ENCODE results near the gene FBXO47.

The FBXO47 gene

GRCh38 chr17:38899421-38899820, 67.8 kb downstream of the FBXO47 start:
- Histone ChIP-seq H3K36me3 (ENCODE audit: insufficient read depth, low read length) (peaks cover 26% of the 10 kb centered on the region), H3K79me2 (ENCODE audit: control insufficient read depth, insufficient read depth, low read length, unreplicated experiment) (peaks cover 40% of the 10 kb centered on the region), H3K27me3 (ENCODE audit: insufficient read depth, low read length) (no peaks in the 10 kb centered on the region), H2AFZ (ENCODE audit: low read length, unreplicated experiment) (no peak overlapping the region), H3K4me3 (ENCODE audit: low read depth, low read length) (no peak overlapping the region), H3K27ac (ENCODE audit: low read depth, low read length) (peak overlapping the region; percentile 22; the same call in 1 of the 2 replicates), H3K4me1 (ENCODE audit: control insufficient read depth, insufficient read depth, low read length, unreplicated experiment) (peaks cover 54% of the 10 kb centered on the region)

DNA sequence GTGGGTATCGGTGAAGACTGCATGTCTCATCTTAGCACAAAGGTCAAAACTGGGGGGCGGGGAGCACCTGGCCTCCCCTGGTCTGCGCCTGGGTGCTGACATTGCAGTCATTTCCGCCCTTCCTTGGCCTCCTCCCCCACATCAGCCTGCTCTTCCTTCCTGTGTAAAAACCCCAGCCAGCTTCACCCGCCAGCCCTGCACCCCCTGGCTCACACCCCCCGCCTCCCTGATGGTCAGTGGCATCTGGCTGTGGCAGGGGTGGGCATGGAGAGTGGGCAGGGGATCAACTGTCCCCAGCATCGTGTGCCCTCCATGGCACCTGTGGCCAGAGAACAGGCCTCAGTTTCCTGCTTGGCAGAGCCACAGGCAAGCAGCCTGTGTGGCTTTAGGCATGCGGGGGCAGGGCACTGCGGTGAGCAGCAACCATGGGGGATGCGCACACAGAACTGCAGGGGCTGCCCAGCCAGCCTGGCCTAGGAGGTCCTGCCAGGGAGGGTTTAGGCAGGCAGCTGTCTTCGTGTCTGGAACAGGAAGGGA, 68.3 kb downstream of the FBXO47 start:
- peaks cover 39% of the 10 kb centered on the region for H3K79me2 ChIP-seq (ENCODE audit: control insufficient read depth, insufficient read depth, low read length, unreplicated experiment)
- no peaks in the 10 kb centered on the region for H3K27me3 ChIP-seq (ENCODE audit: insufficient read depth, low read length)
- peaks cover 54% of the 10 kb centered on the region for H3K4me1 ChIP-seq (ENCODE audit: control insufficient read depth, insufficient read depth, low read length, unreplicated experiment)
- H2AFZ ChIP-seq (ENCODE audit: low read length, unreplicated experiment): no peak overlapping the region
- peaks cover 26% of the 10 kb centered on the region for H3K36me3 ChIP-seq (ENCODE audit: insufficient read depth, low read length)
- H3K4me3 ChIP-seq (ENCODE audit: low read depth, low read length): no peak overlapping the region
- H3K27ac ChIP-seq (ENCODE audit: low read depth, low read length): peak overlapping the region; percentile 22; the same call in 1 of the 2 replicates

GRCh38 chr17:38898291-38898679, 68.9 kb downstream of the FBXO47 start:
- no peaks in the 10 kb centered on the region for H3K27me3 ChIP-seq (ENCODE audit: insufficient read depth, low read length)
- no peak overlapping the region for H2AFZ ChIP-seq (ENCODE audit: low read length, unreplicated experiment)
- H3K4me3 ChIP-seq (ENCODE audit: low read depth, low read length): no peak overlapping the region
- H3K27ac ChIP-seq (ENCODE audit: low read depth, low read length): peak overlapping the region; percentile 39
- peaks cover 39% of the 10 kb centered on the region for H3K79me2 ChIP-seq (ENCODE audit: control insufficient read depth, insufficient read depth, low read length, unreplicated experiment)
- H3K4me1 ChIP-seq (ENCODE audit: control insufficient read depth, insufficient read depth, low read length, unreplicated experiment): peaks cover 54% of the 10 kb centered on the region
- H3K36me3 ChIP-seq (ENCODE audit: insufficient read depth, low read length): peaks cover 24% of the 10 kb centered on the region

DNA sequence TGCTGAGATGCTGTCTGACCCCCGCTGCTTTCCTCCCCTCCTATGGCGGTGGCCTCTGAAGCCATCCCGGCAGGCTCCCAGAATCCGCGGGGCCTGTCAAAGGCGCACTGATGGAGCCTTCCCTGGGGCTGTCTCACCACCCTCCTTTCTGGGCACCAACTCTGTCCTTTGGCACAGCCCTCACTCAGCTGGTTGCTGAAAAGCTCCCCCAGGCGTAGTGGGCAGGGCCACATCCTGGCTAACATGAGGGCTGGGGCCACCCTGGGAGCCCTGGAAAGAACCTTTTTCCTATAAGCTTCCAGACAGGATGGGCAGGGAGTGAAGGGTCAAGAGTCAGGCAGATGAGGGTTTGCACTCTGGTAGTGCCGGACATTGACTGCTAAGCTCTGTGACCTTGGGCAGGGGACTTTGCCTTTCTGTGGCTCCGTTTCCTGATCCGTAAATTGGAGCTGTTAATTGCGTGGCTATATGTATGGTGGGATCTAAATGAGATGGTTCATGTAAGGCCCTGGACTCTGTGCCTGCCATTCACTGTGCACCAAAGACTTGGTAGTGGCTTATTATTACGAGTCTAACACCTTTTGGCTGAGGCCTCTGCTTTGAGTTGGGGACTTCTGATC, 69.4 kb downstream of the FBXO47 start:
- peaks cover 24% of the 10 kb centered on the region; the same call in 1 of the 2 replicates for H3K36me3 ChIP-seq (ENCODE audit: insufficient read depth, low read length)

GRCh38 chr17:38897176-38897575, 70.0 kb downstream of the FBXO47 start:
- Histone ChIP-seq H2AFZ (ENCODE audit: low read length, unreplicated experiment) (no peak overlapping the region), H3K36me3 (ENCODE audit: insufficient read depth, low read length) (peaks cover 27% of the 10 kb centered on the region; the same call in 1 of the 2 replicates), H3K27me3 (ENCODE audit: insufficient read depth, low read length) (no peaks in the 10 kb centered on the region), H3K4me3 (ENCODE audit: low read depth, low read length) (no peak overlapping the region), H3K4me1 (ENCODE audit: control insufficient read depth, insufficient read depth, low read length, unreplicated experiment) (peaks cover 54% of the 10 kb centered on the region), H3K27ac (ENCODE audit: low read depth, low read length) (peak overlapping the region; percentile 39), H3K79me2 (ENCODE audit: control insufficient read depth, insufficient read depth, low read length, unreplicated experiment) (peaks cover 40% of the 10 kb centered on the region)

More for the DNA sequence above, 69.4 kb downstream of the FBXO47 start:
- Histone ChIP-seq H3K27me3 (ENCODE audit: insufficient read depth, low read length) (no peaks in the 10 kb centered on the region), H3K27ac (ENCODE audit: low read depth, low read length) (peak overlapping the region; percentile 39), H2AFZ (ENCODE audit: low read length, unreplicated experiment) (no peak overlapping the region), H3K4me1 (ENCODE audit: control insufficient read depth, insufficient read depth, low read length, unreplicated experiment) (peaks cover 54% of the 10 kb centered on the region), H3K4me3 (ENCODE audit: low read depth, low read length) (no peak overlapping the region), H3K79me2 (ENCODE audit: control insufficient read depth, insufficient read depth, low read length, unreplicated experiment) (peaks cover 39% of the 10 kb centered on the region)

- Histone ChIP-seq H3K27me3 (ENCODE audit: insufficient read depth, low read length) (no peaks in the 10 kb centered on the region), H3K27ac (ENCODE audit: low read depth, low read length) (peak overlapping the region; percentile 39), H3K4me3 (ENCODE audit: low read depth, low read length) (no peak overlapping the region), H3K79me2 (ENCODE audit: control insufficient read depth, insufficient read depth, low read length, unreplicated experiment) (peaks cover 39% of the 10 kb centered on the region), H3K4me1 (ENCODE audit: control insufficient read depth, insufficient read depth, low read length, unreplicated experiment) (peaks cover 53% of the 10 kb centered on the region), H3K36me3 (ENCODE audit: insufficient read depth, low read length) (peaks cover 27% of the 10 kb centered on the region; the same call in 1 of the 2 replicates), H2AFZ (ENCODE audit: low read length, unreplicated experiment) (no peak overlapping the region)
These were observed 70.8 kb downstream of the FBXO47 start for GRCh38 chr17:38896346-38896954.

DNA sequence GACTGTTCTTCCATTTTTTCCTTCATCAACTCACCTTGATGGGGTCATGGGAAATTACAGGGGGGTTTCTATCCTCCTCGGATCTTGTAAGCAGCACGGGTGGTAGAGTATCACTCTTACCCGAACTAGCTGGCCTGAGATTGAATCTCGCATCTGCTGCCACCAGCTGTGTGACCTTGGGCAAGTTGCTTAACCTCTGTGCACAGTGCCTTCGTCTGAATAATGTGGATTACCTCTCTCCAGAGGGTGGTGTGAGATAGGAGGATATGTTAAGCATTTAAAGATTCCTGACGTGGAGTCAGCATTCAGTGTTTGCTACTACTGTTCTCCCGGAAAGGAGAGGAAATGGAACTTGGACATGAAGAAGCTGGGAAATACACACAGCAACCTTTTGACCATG, 72.9 kb downstream of the FBXO47 start:
- Histone ChIP-seq H3K4me3 (ENCODE audit: low read depth, low read length) (no peak overlapping the region), H3K27ac (ENCODE audit: low read depth, low read length) (no peak overlapping the region), H3K4me1 (ENCODE audit: control insufficient read depth, insufficient read depth, low read length, unreplicated experiment) (peaks cover 37% of the 10 kb centered on the region), H3K36me3 (ENCODE audit: insufficient read depth, low read length) (peaks cover 27% of the 10 kb centered on the region; the same call in 1 of the 2 replicates), H3K27me3 (ENCODE audit: insufficient read depth, low read length) (no peaks in the 10 kb centered on the region), H3K79me2 (ENCODE audit: control insufficient read depth, insufficient read depth, low read length, unreplicated experiment) (peaks cover 53% of the 10 kb centered on the region), H2AFZ (ENCODE audit: low read length, unreplicated experiment) (no peak overlapping the region)

GRCh38 chr17:38893607-38894006, 73.6 kb downstream of the FBXO47 start:
- Histone ChIP-seq H2AFZ (ENCODE audit: low read length, unreplicated experiment) (no peak overlapping the region), H3K27ac (ENCODE audit: low read depth, low read length) (no peak overlapping the region), H3K27me3 (ENCODE audit: insufficient read depth, low read length) (no peaks in the 10 kb centered on the region), H3K36me3 (ENCODE audit: insufficient read depth, low read length) (peaks cover 31% of the 10 kb centered on the region; the same call in 1 of the 2 replicates), H3K4me1 (ENCODE audit: control insufficient read depth, insufficient read depth, low read length, unreplicated experiment) (peaks cover 30% of the 10 kb centered on the region), H3K4me3 (ENCODE audit: low read depth, low read length) (no peak overlapping the region), H3K79me2 (ENCODE audit: control insufficient read depth, insufficient read depth, low read length, unreplicated experiment) (peaks cover 60% of the 10 kb centered on the region)

DNA sequence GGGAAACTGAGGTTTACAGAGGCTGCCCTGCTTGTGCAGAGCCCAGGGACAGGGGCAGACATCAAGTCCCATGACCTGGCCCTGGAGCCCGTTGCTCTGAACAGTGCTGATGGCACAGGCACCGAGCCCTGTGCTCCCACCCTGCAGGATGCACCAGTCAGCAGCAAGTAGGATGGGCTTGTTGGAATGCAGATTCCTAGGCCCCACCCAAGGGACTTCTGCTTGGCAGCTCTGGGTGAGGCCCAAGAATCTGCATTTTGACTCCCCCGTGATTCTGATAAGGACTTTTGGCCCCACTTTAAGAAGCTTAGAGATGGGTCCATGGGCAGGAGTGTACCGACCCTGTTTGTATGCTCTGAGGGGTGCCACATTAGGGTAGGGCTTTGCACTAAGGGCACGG, 74.1 kb downstream of the FBXO47 start:
- no peak overlapping the region for H2AFZ ChIP-seq (ENCODE audit: low read length, unreplicated experiment)
- peaks cover 63% of the 10 kb centered on the region for H3K79me2 ChIP-seq (ENCODE audit: control insufficient read depth, insufficient read depth, low read length, unreplicated experiment)
- no peak overlapping the region for H3K4me3 ChIP-seq (ENCODE audit: low read depth, low read length)
- H3K4me1 ChIP-seq (ENCODE audit: control insufficient read depth, insufficient read depth, low read length, unreplicated experiment): peaks cover 26% of the 10 kb centered on the region
- no peaks in the 10 kb centered on the region for H3K27me3 ChIP-seq (ENCODE audit: insufficient read depth, low read length)
- no peak overlapping the region for H3K27ac ChIP-seq (ENCODE audit: low read depth, low read length)
- peaks cover 31% of the 10 kb centered on the region; the same call in 1 of the 2 replicates for H3K36me3 ChIP-seq (ENCODE audit: insufficient read depth, low read length)

GRCh38 chr17:38892620-38893019, 74.6 kb downstream of the FBXO47 start:
- Histone ChIP-seq H3K36me3 (ENCODE audit: insufficient read depth, low read length) (peaks cover 27% of the 10 kb centered on the region; the same call in 1 of the 2 replicates), H3K4me1 (ENCODE audit: control insufficient read depth, insufficient read depth, low read length, unreplicated experiment) (peaks cover 21% of the 10 kb centered on the region), H3K4me3 (ENCODE audit: low read depth, low read length) (no peak overlapping the region), H3K27me3 (ENCODE audit: insufficient read depth, low read length) (no peaks in the 10 kb centered on the region), H2AFZ (ENCODE audit: low read length, unreplicated experiment) (no peak overlapping the region), H3K79me2 (ENCODE audit: control insufficient read depth, insufficient read depth, low read length, unreplicated experiment) (peaks cover 66% of the 10 kb centered on the region), H3K27ac (ENCODE audit: low read depth, low read length) (no peak overlapping the region)
